OCI-LY3 (cell line): Measurements from ENCODE around the gene FIBCD1.

Experiments used
- CTCF ChIP-seq: fragments of 200-600, 300-600 bp; sonication (generic); IDR thresholded peaks from 2 replicates; pipeline ENCODE4 v1.5.1; 2014; ENCODE audit warnings: antibody characterized with exemption, low read length, low read depth
- EZH2phosphoT487 ChIP-seq: fragments of 200-600 bp; shearing (Covaris generic); IDR thresholded peaks from 2 replicates; pipeline ENCODE4 v1.6.1; 2018; ENCODE audit warnings: antibody characterized with exemption, mixed run types, low read depth

- TF ChIP-seq CTCF (no peak), EZH2phosphoT487 (no peak)
Observed at GRCh38 chr9:130912932-130913598, 26.0 kb downstream of the FIBCD1 start.
